Stimulated activated CD4-positive, alpha-beta T cell treated with anti-CD3 and anti-CD28 coated beads, TNF-alpha, amount 100 ng/mL, for 48 hours (primary cell): ENCODE data around the gene CBFA2T2.
"Not testable (repeated sequence)": the region's sequence is repeated elsewhere in the genome, so short reads cannot be mapped to it uniquely, and the experiment has no call there.

Experiments
- DNase-seq, 3 donors: peaks; one replicate each; pipeline ENCODE4 v3.0.0-alpha.2; 2020; ENCODE audit warnings: low read depth in 3 of 3

CBFA2T2 gene

DNA sequence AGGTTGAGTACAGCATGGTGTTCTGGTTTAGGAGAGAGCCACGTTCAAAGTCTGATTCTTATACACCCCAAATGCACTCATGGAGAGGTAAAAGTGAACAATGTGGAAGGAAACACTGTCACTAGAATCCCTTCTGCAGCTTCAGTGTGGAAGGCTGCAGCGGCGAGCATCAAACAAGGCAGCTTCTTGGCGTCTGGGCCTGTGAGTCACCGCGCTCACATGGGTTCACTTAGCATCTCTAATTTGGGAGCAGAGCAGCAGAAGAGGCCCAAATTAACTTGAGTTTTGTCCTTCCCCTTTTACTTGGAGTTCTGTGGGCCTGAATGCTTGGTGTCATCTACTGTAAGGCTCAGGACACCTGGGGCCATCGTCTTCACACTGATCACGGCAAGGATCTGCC is 207.2 kb downstream of the CBFA2T2 start:
- DNase-seq: no peak

DNA sequence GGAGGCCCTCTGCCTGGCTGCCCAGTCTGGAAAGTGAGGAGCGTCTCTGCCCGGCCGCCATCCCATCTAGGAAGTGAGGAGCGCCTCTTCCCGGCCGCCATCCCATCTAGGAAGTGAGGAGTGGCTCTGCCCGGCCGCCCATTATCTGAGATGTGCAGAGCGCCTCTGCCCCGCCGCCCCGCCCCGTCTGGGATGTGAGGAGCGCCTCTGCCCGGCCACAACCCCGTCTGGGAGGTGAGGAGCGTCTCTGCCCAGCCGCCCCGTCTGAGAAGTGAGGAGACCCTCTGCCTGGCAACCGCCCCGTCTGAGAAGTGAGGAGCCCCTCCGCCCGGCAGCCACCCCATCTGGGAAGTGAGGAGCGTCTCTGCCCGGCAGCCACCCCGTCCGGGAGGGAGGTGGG is 209.1 kb downstream of the CBFA2T2 start:
- DNase-seq: not testable (repeated sequence)
